Aorta (tissue), 5 donors: ENCODE data around the gene KSR2. TPM values are rescaled to one million over a fixed set of nuclear protein-coding genes. Genes with fewer than 3 reads are reported as not detected.
A peak's percentile ranks its signal among the peaks of the same experiment; 100 is the strongest.

Source experiments
- ATAC-seq: fragments of 200-7000 bp; cut with Tn5 transposase; one replicate; pipeline ENCODE4 v1.9.1; 2022; ENCODE audit warnings: moderate library complexity; ENCODE audit not compliant: low FRiP score
- DNase-seq, 2 donors: peaks; one replicate each; pipeline ENCODE4 v3.0.0-alpha.2; 2020
- H3K27ac ChIP-seq, 2 donors: one replicate each; pipeline ENCODE4 v1.5.1; 2013; ENCODE audit warnings: low read length in 2 of 2, mild to moderate bottlenecking in 2 of 2, moderate library complexity in 2 of 2, control low read depth in 1 of 2, inconsistent platforms in 1 of 2, low read depth in 1 of 2
- H3K27me3 ChIP-seq, 2 donors: one replicate each; pipeline ENCODE4 v1.6.1; 2013; ENCODE audit warnings: control low read depth in 1 of 2, low read length in 1 of 2, mild to moderate bottlenecking in 1 of 2, moderate library complexity in 1 of 2; ENCODE audit not compliant: insufficient read depth in 2 of 2, control insufficient read depth in 1 of 2
- H3K36me3 ChIP-seq, 2 donors: one replicate each; pipeline ENCODE4 v1.6.1; 2013; ENCODE audit warnings: control low read depth in 1 of 2, low read length in 1 of 2, mild to moderate bottlenecking in 1 of 2; ENCODE audit not compliant: insufficient read depth in 2 of 2, control insufficient read depth in 1 of 2
- H3K4me1 ChIP-seq, 2 donors: one replicate each; pipeline ENCODE4 v1.6.1; 2013; ENCODE audit warnings: low read length in 2 of 2, control low read depth in 1 of 2, mild to moderate bottlenecking in 1 of 2, moderate library complexity in 1 of 2; ENCODE audit not compliant: insufficient read depth in 2 of 2, control insufficient read depth in 1 of 2
- H3K4me3 ChIP-seq, 2 donors: one replicate each; pipeline ENCODE4 v1.5.1; 2013; ENCODE audit warnings: low read length in 2 of 2, control low read depth in 1 of 2, mild to moderate bottlenecking in 1 of 2
- H3K9me3 ChIP-seq: one replicate; pipeline ENCODE4 v1.6.1; 2013; ENCODE audit warnings: mild to moderate bottlenecking, low read length; ENCODE audit not compliant: control insufficient read depth
- WGBS, 2 donors: extraction: QIAGEN DNeasy Blood & Tissue Kit; methylation state at CpG; one replicate each; pipeline ENCODE4 v1.1.7; 2013; 5-methylcytosine and 5-hydroxymethylcytosine counted together
- intact Hi-C, 2 donors: fragments of 100-400 bp; cut with DNase I; formaldehyde crosslinking; loops; one replicate each; pipeline versions ENCODE4 v1.14.2 to v1.15.0; 2022
- polyA plus RNA-seq, 2 donors: library from polyadenylated mRNA; stranded (reverse); fragments of 200-250 nt; gene quantifications; one replicate each; pipeline ENCODE4 v1.2.3, GENCODE V29; 2013
- total RNA-seq, 2 donors: library from RNA; stranded (reverse); fragmentation: NEBNext Ultra II Directional; extraction: Animal tissue kit (Norgen Biotek cat#: 25700); gene quantifications; one replicate each; pipeline ENCODE4 v1.2.1, GENCODE V29; 2021
- donor health status: healthy with polysubstance abuse.
- donor health status: Bipolar disorder and iron deficiency.
- donor health status: DM: no; HTN: no; CAD: no.
- donor health status: DM: no; HTN: no; CAD: no.
- donor health status: DM: yes; HTN: yes; CAD: no.

KSR2 gene
- total and polyA plus RNA-seq, 4 donors: not detected

DNA sequence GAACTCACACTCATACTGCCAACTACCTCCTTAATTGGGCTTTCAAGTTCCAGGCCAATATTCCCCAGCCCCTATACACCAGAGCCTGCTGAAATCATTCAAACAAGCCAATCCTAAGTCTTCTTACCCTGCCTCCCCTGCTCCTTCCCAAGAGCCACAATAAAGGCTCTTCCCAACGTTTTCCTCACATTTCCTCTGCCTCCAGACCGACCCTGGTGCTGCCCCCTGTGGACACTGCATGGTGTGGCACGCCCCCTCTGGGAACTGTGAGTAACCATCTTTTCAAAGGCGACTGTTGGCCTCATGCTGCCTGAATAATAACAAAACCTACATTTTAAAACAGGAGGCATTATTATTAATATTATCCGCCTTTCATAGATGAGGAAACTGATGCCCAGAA, 495.8 kb downstream of the KSR2 start:
- intact Hi-C loops: no loop called here
- H3K36me3 ChIP-seq: no peaks in the 10 kb centered on the region
- H3K4me3 ChIP-seq: no peak overlapping the region
- ATAC-seq (no peak), DNase-seq (no peak)
- H3K4me1 ChIP-seq: no peaks in the 10 kb centered on the region
- no peaks in the 10 kb centered on the region for H3K27me3 ChIP-seq
- no peak overlapping the region for H3K27ac ChIP-seq
- H3K9me3 ChIP-seq: no peaks in the 10 kb centered on the region
- WGBS, 2 donors: 21 to 28% methylated on average over 5 of the region's 5 CpGs

DNA sequence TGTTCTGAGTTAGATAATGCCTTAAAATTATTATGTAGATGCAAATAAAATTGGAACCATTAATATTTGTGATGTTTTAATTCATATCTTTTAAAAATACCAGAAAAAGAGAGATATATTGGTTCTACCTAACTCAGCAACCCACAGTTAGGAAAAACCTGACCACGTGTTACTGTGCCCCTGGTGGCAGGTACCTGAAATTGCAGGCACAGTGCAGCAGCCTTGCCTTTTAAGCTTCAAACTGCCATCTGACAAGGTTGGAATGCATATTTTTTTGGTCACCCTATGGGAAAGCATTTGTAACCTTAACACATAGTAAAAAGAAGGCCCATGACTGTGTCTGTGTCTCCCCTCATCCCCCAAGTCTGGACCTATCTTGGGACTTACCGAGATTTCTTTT, 498.0 kb downstream of the KSR2 start:
- Histone ChIP-seq H3K9me3 (no peaks in the 10 kb centered on the region), H3K4me1 (no peaks in the 10 kb centered on the region), H3K4me3 (no peak overlapping the region), H3K36me3 (no peaks in the 10 kb centered on the region), H3K27me3 (no peaks in the 10 kb centered on the region), H3K27ac (no peak overlapping the region)
- intact Hi-C loops: no loop called here
- 52 to 53% methylated on average over 2 of the region's 2 CpGs for WGBS, 2 donors
- DNase-seq (no peak), ATAC-seq (no peak)

DNA sequence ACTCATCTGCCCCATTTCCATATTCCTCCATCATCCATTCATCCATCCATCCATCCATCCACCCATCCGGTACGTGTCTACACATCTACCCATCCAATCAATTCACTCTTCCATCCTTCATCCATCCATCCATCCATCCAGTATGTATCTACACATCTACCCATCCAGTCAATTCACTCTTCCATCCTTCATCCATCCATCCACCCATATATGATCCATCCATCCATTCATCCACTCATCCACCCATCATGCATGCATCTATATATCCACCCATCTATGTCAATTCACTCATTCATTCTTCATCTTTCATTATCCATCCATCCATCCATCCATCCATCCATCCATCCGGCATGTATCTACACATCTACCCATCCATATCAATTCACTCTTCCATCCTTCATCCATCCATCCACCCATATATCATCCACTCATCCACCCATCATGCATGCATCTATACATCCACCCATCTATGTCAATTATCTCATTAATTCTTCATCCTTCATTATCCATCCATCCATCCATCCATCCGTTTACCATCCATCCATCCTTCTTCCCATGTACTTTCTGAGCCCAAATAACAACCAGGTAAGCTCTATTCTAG, 498.8 kb downstream of the KSR2 start:
- ATAC-seq: no peak
- intact Hi-C loops: no loop called here
- WGBS, 2 donors: 64 to 76% methylated on average over 4 of the region's 4 CpGs

DNA sequence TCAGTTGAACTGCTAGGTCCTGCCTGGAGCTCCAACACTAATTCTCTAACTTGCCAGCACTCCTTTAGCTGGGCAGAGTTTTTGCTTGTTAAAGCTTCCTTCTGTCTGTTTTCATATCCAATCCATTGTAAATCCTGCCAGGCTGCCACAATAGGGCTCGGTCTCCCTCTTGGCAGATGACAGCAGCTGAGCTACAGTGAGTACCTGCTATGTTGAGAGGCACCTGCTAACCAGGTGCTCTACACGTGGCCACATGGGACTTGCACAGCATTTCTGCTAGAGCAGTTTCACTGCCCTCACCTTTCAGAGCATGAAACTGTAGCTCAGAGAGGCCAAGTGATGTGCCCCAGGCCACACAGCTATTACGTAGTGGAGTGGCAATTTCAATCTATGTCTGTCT, 500.8 kb downstream of the KSR2 start:
- Histone ChIP-seq H3K4me1 (no peaks in the 10 kb centered on the region), H3K9me3 (peaks cover 2% of the 10 kb centered on the region), H3K4me3 (no peak overlapping the region), H3K36me3 (no peaks in the 10 kb centered on the region), H3K27ac (no peak overlapping the region), H3K27me3 (no peaks in the 10 kb centered on the region)
- WGBS, 2 donors: 60 to 61% methylated on average over 3 of the region's 3 CpGs
- DNase-seq: peak in 1 of 2 donors; percentile 9
- ATAC-seq: no peak
- intact Hi-C loops: no loop called here

More for the DNA sequence above, 498.8 kb downstream of the KSR2 start:
- H3K4me3 ChIP-seq: no peak overlapping the region
- no peaks in the 10 kb centered on the region for H3K27me3 ChIP-seq
- no peaks in the 10 kb centered on the region for H3K4me1 ChIP-seq
- no peaks in the 10 kb centered on the region for H3K36me3 ChIP-seq
- no peaks in the 10 kb centered on the region for H3K9me3 ChIP-seq
- no peak for DNase-seq
- no peak overlapping the region for H3K27ac ChIP-seq

DNA sequence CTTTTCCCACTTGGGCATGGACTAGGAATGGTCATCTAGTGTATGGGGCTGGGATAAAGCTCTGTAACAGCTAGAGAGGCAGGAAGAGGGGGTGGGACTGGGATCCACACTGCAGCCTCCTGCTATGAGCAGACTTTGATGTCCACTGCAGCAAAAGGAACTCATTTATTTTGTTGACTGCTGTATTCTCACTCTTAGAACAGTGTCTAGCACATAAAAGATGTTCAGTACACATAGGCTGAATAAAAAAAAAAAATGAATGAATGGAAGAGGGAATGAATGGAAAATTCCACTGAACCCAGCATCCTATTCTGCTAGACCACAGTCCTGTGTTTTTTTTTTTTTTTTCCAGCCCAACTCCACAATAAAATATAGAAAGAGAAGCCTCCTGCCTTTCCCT, 501.2 kb downstream of the KSR2 start:
- H3K36me3 ChIP-seq: no peaks in the 10 kb centered on the region
- DNase-seq (no peak), ATAC-seq (no peak)
- intact Hi-C loops: no loop called here
- H3K27ac ChIP-seq: no peak overlapping the region
- H3K4me3 ChIP-seq: no peak overlapping the region
- H3K27me3 ChIP-seq: no peaks in the 10 kb centered on the region
- no peaks in the 10 kb centered on the region for H3K4me1 ChIP-seq
- H3K9me3 ChIP-seq: peaks cover 2% of the 10 kb centered on the region

DNA sequence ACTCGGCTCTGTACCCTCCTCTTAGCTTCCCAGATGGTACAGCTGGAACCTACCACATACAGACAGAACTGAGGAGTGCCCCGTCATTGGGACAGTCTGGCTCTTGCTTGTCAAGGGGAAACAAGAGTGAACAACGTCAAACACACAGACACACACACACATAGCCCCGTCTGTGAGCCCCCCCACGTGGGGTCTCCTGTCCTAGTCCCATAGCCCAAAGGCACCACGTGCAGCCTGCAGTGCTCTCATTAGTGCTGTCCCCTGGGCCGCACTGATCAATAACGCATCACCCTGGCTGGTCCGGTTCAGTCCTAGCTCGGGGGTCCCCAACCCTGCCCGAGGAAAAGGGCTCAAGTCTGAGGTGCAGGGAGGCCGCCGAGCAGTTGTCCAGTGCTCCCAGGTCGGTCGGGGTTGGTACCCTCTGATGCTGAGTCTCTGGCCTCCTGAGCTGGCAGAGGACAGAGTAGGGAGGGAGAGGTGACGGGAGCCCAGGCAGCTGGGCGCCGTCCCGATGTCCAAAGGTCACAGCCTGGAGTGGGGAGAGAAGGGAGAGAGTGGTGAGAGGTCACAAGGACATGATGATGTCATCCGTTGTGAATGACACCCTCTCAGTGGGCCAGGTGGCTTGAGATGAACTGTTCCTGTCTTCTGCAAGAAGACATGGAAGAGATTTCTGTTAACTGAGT, 502.0 kb downstream of the KSR2 start:
- no peaks in the 10 kb centered on the region for H3K4me1 ChIP-seq
- no peaks in the 10 kb centered on the region for H3K36me3 ChIP-seq
- H3K4me3 ChIP-seq: no peak overlapping the region
- ATAC-seq: peak; percentile 17
- DNase-seq: no peak
- intact Hi-C loops: no loop called here
- peaks cover 2% of the 10 kb centered on the region for H3K9me3 ChIP-seq
- no peaks in the 10 kb centered on the region for H3K27me3 ChIP-seq
- 67 to 68% methylated on average over 20 of the region's 20 CpGs for WGBS, 2 donors
- H3K27ac ChIP-seq: no peak overlapping the region

DNA sequence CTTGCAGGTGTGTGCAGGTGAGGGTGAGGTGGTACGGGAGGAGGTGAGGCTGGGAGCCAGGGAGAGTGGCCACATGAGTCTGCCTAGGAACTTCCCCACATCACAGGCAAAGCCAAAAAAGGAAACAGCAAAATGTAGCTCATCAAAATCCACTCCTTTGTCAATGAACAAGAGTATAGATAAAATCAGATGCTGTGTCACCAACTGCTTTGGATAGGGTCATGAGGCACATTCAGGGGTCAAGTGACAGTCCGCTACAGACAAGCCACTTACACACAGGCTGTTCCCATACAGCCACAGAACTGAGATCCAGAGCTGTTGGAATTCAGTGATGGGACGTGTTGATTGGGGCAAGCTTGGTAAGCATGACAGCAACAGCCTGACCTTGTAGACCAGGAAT, 507.1 kb downstream of the KSR2 start:
- H3K27ac ChIP-seq: no peak overlapping the region
- peaks cover 4% of the 10 kb centered on the region for H3K9me3 ChIP-seq
- H3K36me3 ChIP-seq: no peaks in the 10 kb centered on the region
- DNase-seq (no peak), ATAC-seq (no peak)
- no peaks in the 10 kb centered on the region for H3K27me3 ChIP-seq
- no peaks in the 10 kb centered on the region for H3K4me1 ChIP-seq
- no peak overlapping the region for H3K4me3 ChIP-seq
- 80 to 81% methylated on average over 3 of the region's 3 CpGs for WGBS, 2 donors
- intact Hi-C loops: no loop called here

DNA sequence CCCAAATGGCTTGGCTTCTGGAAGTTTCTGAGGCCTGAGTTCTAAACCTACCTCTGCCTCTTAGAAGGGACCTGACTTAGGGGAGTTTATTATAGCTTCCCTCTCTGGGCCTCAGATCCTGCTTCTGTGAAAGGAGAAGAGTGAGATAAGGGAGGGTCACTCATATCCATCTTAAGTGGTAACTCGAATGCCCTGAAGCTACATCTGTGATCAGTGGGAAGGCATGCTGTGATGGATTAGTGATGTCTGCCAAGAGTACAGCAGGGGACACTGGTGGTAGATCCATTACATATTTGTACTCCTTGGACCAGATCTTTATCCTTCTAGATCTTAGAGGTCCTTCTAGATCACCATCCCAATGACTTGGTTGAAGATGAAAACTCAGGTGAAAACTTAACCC, 509.6 kb downstream of the KSR2 start:
- H3K36me3 ChIP-seq: no peaks in the 10 kb centered on the region
- no peak for ATAC-seq
- intact Hi-C loops: no loop called here
- H3K27ac ChIP-seq: no peak overlapping the region
- H3K4me3 ChIP-seq: no peak overlapping the region
- peaks cover 2% of the 10 kb centered on the region for H3K9me3 ChIP-seq
- H3K27me3 ChIP-seq: no peaks in the 10 kb centered on the region
- 76 to 85% methylated on average over 1 of the region's 1 CpG for WGBS, 2 donors
- DNase-seq: peak in 1 of 2 donors; percentile 1
- H3K4me1 ChIP-seq: no peaks in the 10 kb centered on the region

DNA sequence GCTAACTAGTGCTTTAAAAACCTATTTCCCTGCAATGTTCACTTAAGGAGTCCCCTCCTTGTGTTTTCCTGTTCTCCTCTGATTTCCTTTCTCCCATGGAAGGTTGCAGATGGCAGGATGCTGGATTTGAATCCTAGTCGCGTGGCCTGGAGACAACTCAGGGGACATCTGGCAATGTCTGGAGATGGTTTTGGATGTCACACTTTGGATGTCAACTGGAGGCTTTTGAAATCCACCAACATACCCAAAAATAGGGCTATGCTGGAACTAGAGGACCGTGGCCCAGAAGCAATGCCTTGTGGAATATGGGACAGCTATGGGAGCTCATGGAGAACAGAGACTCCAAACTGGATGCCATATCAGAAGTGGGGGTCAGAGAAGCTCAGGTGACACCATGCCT, 511.6 kb downstream of the KSR2 start:
- intact Hi-C loops: no loop called here
- 68 to 87% methylated on average over 3 of the region's 3 CpGs for WGBS, 2 donors
- no peak overlapping the region for H3K4me3 ChIP-seq
- ATAC-seq (no peak), DNase-seq (no peak)
- H3K27me3 ChIP-seq: no peaks in the 10 kb centered on the region
- H3K4me1 ChIP-seq: no peaks in the 10 kb centered on the region
- peaks cover 6% of the 10 kb centered on the region for H3K9me3 ChIP-seq
- no peaks in the 10 kb centered on the region for H3K36me3 ChIP-seq
- no peak overlapping the region for H3K27ac ChIP-seq
